Neural progenitor cell (in vitro differentiated cells): ENCODE measurements around the gene QSOX2. TPM values are rescaled to one million over a fixed set of nuclear protein-coding genes. Genes with fewer than 3 reads are reported as not detected.
A peak's percentile ranks its signal among the peaks of the same experiment; 100 is the strongest.

Experiments used
- DNase-seq: peaks from one replicate; pipeline ENCODE4 v3.0.0-alpha.2; 2016; ENCODE audit warnings: low spot score
- H2AFZ ChIP-seq: fragments of 200-600 bp; sonication (generic); replicated peaks from 2 replicates; pipeline ENCODE4 v1.6.1; 2016; ENCODE audit warnings: antibody characterized with exemption
- H3F3A ChIP-seq: fragments of 200-600 bp; sonication (generic); 2 replicates; pipeline ENCODE4 v1.6.1; 2016; ENCODE audit warnings: antibody characterized with exemption, low read depth
- H3K27ac ChIP-seq: fragments of 200-600 bp; sonication (generic); 2 replicates; pipeline ENCODE4 v1.5.1; 2016; ENCODE audit warnings: mild to moderate bottlenecking
- H3K27me3 ChIP-seq: fragments of 200-600 bp; sonication (generic); 2 replicates; pipeline ENCODE4 v1.6.1; 2016; ENCODE audit warnings: mild to moderate bottlenecking, moderate library complexity
- H3K36me3 ChIP-seq: fragments of 200-600 bp; sonication (generic); 2 replicates; pipeline ENCODE4 v1.5.1; 2016
- H3K4me1 ChIP-seq: fragments of 200-600 bp; sonication (generic); 2 replicates; pipeline ENCODE4 v1.6.1; 2016; ENCODE audit warnings: mixed run types
- H3K4me2 ChIP-seq: fragments of 200-600 bp; sonication (generic); 2 replicates; pipeline ENCODE4 v1.6.1; 2016
- H3K4me3 ChIP-seq: fragments of 200-600 bp; sonication (generic); 2 replicates; pipeline ENCODE4 v1.5.1; 2016
- H3K79me2 ChIP-seq: fragments of 200-600 bp; sonication (generic); 2 replicates; pipeline ENCODE4 v1.6.1; 2016; ENCODE audit warnings: low read depth
- H3K9ac ChIP-seq: fragments of 200-600 bp; sonication (generic); 2 replicates; pipeline ENCODE4 v1.6.1; 2016
- H3K9me3 ChIP-seq: fragments of 200-600 bp; sonication (generic); 2 replicates; pipeline ENCODE4 v1.5.1; 2016; ENCODE audit warnings: low read depth
- H4K20me1 ChIP-seq: fragments of 200-600 bp; sonication (generic); 2 replicates; pipeline ENCODE4 v1.6.1; 2016; ENCODE audit warnings: low read depth
- H3K27ac Mint-ChIP-seq: 3 replicates; pipeline ENCODE4 v1.8.0; 2021; ENCODE audit warnings: mixed read lengths
- H3K27me3 Mint-ChIP-seq: 2 replicates; pipeline ENCODE4 v1.8.0; 2022; ENCODE audit warnings: low read depth, mild to moderate bottlenecking, inconsistent platforms, moderate library complexity, mixed read lengths; ENCODE audit not compliant: insufficient read depth
- H3K36me3 Mint-ChIP-seq: 3 replicates; pipeline ENCODE4 v1.8.0; 2021; ENCODE audit warnings: mixed read lengths
- H3K4me1 Mint-ChIP-seq: 3 replicates; pipeline ENCODE4 v1.8.0; 2021; ENCODE audit warnings: mixed read lengths
- H3K4me3 Mint-ChIP-seq: 3 replicates; pipeline ENCODE4 v1.8.0; 2021; ENCODE audit warnings: mild to moderate bottlenecking, moderate library complexity, mixed read lengths
- H3K9me3 Mint-ChIP-seq: 3 replicates; pipeline ENCODE4 v1.8.0; 2020; ENCODE audit warnings: mixed read lengths
- CTCF ChIP-seq: fragments of 200-600 bp; sonication (generic); IDR thresholded peaks from 2 replicates; pipeline ENCODE4 v1.5.1; 2017; ENCODE audit warnings: antibody characterized with exemption, mild to moderate bottlenecking
- EZH2 ChIP-seq: fragments of 200-600 bp; sonication (generic); IDR thresholded peaks from 2 replicates; pipeline ENCODE4 v1.6.1; 2017; ENCODE audit warnings: antibody characterized with exemption, mild to moderate bottlenecking, moderate library complexity
- EZH2phosphoT487 ChIP-seq: fragments of 200-600 bp; sonication (generic); IDR thresholded peaks from 2 replicates; pipeline ENCODE4 v1.6.1; 2017; ENCODE audit warnings: antibody characterized with exemption
- total RNA-seq: library from RNA; depleted of rRNA; stranded (reverse); fragments of >200 nt; gene quantifications from 2 replicates; pipeline ENCODE4 v1.2.3, GENCODE V29; 2015; ENCODE audit warnings: low replicate concordance

QSOX2 gene
- total RNA-seq = 17.1 and 19.6 TPM in 2 replicates

- Histone ChIP-seq H3F3A (peaks cover 13% of the 10 kb centered on the region), H4K20me1 (peaks cover 48% of the 10 kb centered on the region), H3K27ac (no peak within 1 kb of the TSS), H3K4me2 (peak within 1 kb of the TSS; percentile 82), H3K9me3 (no peaks in the 10 kb centered on the region), H2AFZ (peak within 1 kb of the TSS; percentile 86), H3K4me3 (peak within 1 kb of the TSS; percentile 98), H3K79me2 (peaks cover 47% of the 10 kb centered on the region), H3K36me3 (no peaks in the 10 kb centered on the region), H3K4me1 (peaks cover 26% of the 10 kb centered on the region), H3K9ac (peak within 1 kb of the TSS; percentile 44), H3K27me3 (peaks cover 9% of the 10 kb centered on the region)
- H3K36me3 Mint-ChIP-seq = no peaks in the 10 kb centered on the region
- H3K4me1 Mint-ChIP-seq = peaks cover 50% of the 10 kb centered on the region
- H3K9me3 Mint-ChIP-seq = no peaks in the 10 kb centered on the region
- H3K27ac Mint-ChIP-seq = peak within 1 kb of the TSS; percentile 74
- peaks cover 15% of the 10 kb centered on the region for H3K27me3 Mint-ChIP-seq
- TF ChIP-seq EZH2 = no peak
- TF ChIP-seq CTCF = peak; percentile 5
- DNase-seq = peak; percentile 94
- peak within 1 kb of the TSS; percentile 95 for H3K4me3 Mint-ChIP-seq
These were observed at the start of gene QSOX2 for GRCh38 chr9:136245219-136246150. Gene QSOX2 (minus strand): TSS chr9:136245812. CDS start chr9:136245803, 9 bp downstream.

GRCh38 chr9:136295055-136295454 lies 49.4 kb upstream of the QSOX2 start:
- Histone ChIP-seq H3K4me2 (no peak overlapping the region), H3K4me3 (no peak overlapping the region), H3K27ac (no peak overlapping the region), H3K27me3 (no peaks in the 10 kb centered on the region), H2AFZ (no peak overlapping the region), H3K36me3 (no peaks in the 10 kb centered on the region), H3F3A (peaks cover 5% of the 10 kb centered on the region), H3K79me2 (no peaks in the 10 kb centered on the region), H3K4me1 (no peaks in the 10 kb centered on the region), H3K9me3 (no peaks in the 10 kb centered on the region), H3K9ac (no peak overlapping the region), H4K20me1 (no peaks in the 10 kb centered on the region)
- H3K36me3 Mint-ChIP-seq = no peaks in the 10 kb centered on the region
- no peak overlapping the region for H3K27ac Mint-ChIP-seq
- TF ChIP-seq EZH2 (no peak), CTCF (no peak), EZH2phosphoT487 (no peak)
- H3K4me1 Mint-ChIP-seq = peaks cover 14% of the 10 kb centered on the region
- DNase-seq = no peak
- H3K9me3 Mint-ChIP-seq = no peaks in the 10 kb centered on the region
- no peaks in the 10 kb centered on the region for H3K27me3 Mint-ChIP-seq
- no peak overlapping the region for H3K4me3 Mint-ChIP-seq

- no peaks in the 10 kb centered on the region for H3K36me3 Mint-ChIP-seq
- no peak for DNase-seq
- Histone ChIP-seq H3K9ac (no peak overlapping the region), H3K36me3 (no peaks in the 10 kb centered on the region), H3F3A (peaks cover 5% of the 10 kb centered on the region), H3K4me2 (no peak overlapping the region), H3K27ac (no peak overlapping the region), H3K27me3 (no peaks in the 10 kb centered on the region), H3K9me3 (no peaks in the 10 kb centered on the region), H3K4me1 (no peaks in the 10 kb centered on the region), H4K20me1 (no peaks in the 10 kb centered on the region), H2AFZ (no peak overlapping the region), H3K79me2 (no peaks in the 10 kb centered on the region), H3K4me3 (no peak overlapping the region)
- peaks cover 14% of the 10 kb centered on the region for H3K4me1 Mint-ChIP-seq
- no peak overlapping the region for H3K27ac Mint-ChIP-seq
- TF ChIP-seq EZH2 (no peak), CTCF (no peak), EZH2phosphoT487 (no peak)
- H3K9me3 Mint-ChIP-seq = no peaks in the 10 kb centered on the region
- H3K4me3 Mint-ChIP-seq = no peak overlapping the region
- no peaks in the 10 kb centered on the region for H3K27me3 Mint-ChIP-seq
These were observed 48.8 kb upstream of the QSOX2 start for GRCh38 chr9:136294437-136294836.
